Activated CD4-positive, alpha-beta T cell treated with anti-CD3 and anti-CD28 coated beads, Interleukin-2, Interleukin-6, amounts not matched to agents 100 ng/mL and 50 ng/mL, durations not matched to agents 16 hours and 8 hours (primary cell): ENCODE data around the gene CLCNKA.
"Not testable (repeated sequence)": the region's sequence is repeated elsewhere in the genome, so short reads cannot be mapped to it uniquely, and the experiment has no call there.

ENCODE experiments used
- DNase-seq: peaks from one replicate; pipeline ENCODE4 v3.0.0-alpha.2; 2020

The CLCNKA gene

GRCh38 chr1:16018308-16018707, 3.5 kb upstream of the CLCNKA start:
- DNase-seq, result no peak

GRCh38 chr1:16018749-16019643, 2.8 kb upstream of the CLCNKA start:
- no peak for DNase-seq

GRCh38 chr1:16019644-16020277, 2.1 kb upstream of the CLCNKA start:
- no peak for DNase-seq

GRCh38 chr1:16020325-16020724, 1.5 kb upstream of the CLCNKA start:
- no peak for DNase-seq

GRCh38 chr1:16020878-16021277, 958 bp upstream of the CLCNKA start:
- DNase-seq, result not testable (repeated sequence)

GRCh38 chr1:16022393-16022792, 557 bp downstream of the CLCNKA start:
- no peak for DNase-seq

- no peak for DNase-seq
Observed at GRCh38 chr1:16023050-16023653, 1.3 kb downstream of the CLCNKA start.

- not testable (repeated sequence) for DNase-seq
Observed at GRCh38 chr1:16026302-16026701, 4.5 kb downstream of the CLCNKA start.

- no peak for DNase-seq
Observed at GRCh38 chr1:16026723-16027484, 5.1 kb downstream of the CLCNKA start.

GRCh38 chr1:16028237-16029002, 6.6 kb downstream of the CLCNKA start:
- DNase-seq, result no peak

- DNase-seq, result not testable (repeated sequence)
Observed at GRCh38 chr1:16029003-16029268, 7.1 kb downstream of the CLCNKA start.

- DNase-seq, result no peak
Observed at GRCh38 chr1:16029288-16029687, 7.5 kb downstream of the CLCNKA start.

GRCh38 chr1:16031551-16031950, 9.7 kb downstream of the CLCNKA start:
- DNase-seq, result no peak

GRCh38 chr1:16032388-16033102, 10.7 kb downstream of the CLCNKA start:
- peak; percentile 77 for DNase-seq

GRCh38 chr1:16033103-16033632, 11.3 kb downstream of the CLCNKA start:
- not testable (repeated sequence) for DNase-seq

GRCh38 chr1:16036461-16036860, 14.6 kb downstream of the CLCNKA start:
- DNase-seq, result not testable (repeated sequence)

GRCh38 chr1:16038620-16038912, 16.7 kb downstream of the CLCNKA start:
- no peak for DNase-seq

- DNase-seq, result not testable (repeated sequence)
Observed at GRCh38 chr1:16039871-16040270, 18.0 kb downstream of the CLCNKA start.

GRCh38 chr1:16041200-16041599, 19.4 kb downstream of the CLCNKA start:
- DNase-seq, result no peak

GRCh38 chr1:16042096-16042495, 20.3 kb downstream of the CLCNKA start:
- no peak for DNase-seq

- DNase-seq, result not testable (repeated sequence)
Observed at GRCh38 chr1:16042654-16043053, 20.8 kb downstream of the CLCNKA start.

GRCh38 chr1:16043521-16043920, 21.7 kb downstream of the CLCNKA start, which contains the start of gene CLCNKB:
CLCNKB (plus strand) TSS chr1:16043782; CDS start chr1:16044493, 711 bp downstream.
- DNase-seq, result no peak
